ENCODE data around the gene KYNU. TPM values are rescaled to one million over a fixed set of nuclear protein-coding genes. Genes with fewer than 3 reads are reported as not detected.
A peak's percentile ranks its signal among the peaks of the same experiment; 100 is the strongest.
"Not testable (repeated sequence)": the region's sequence is repeated elsewhere in the genome, so short reads cannot be mapped to it uniquely, and the experiment has no call there.

Gene KYNU
- total and polyA plus RNA-seq, 10 of the 15 experiments (the other 5 are each of a cell fraction or from before 2014, with no cell fraction given) = 31.3 to 101 (median 38.3) TPM

DNA sequence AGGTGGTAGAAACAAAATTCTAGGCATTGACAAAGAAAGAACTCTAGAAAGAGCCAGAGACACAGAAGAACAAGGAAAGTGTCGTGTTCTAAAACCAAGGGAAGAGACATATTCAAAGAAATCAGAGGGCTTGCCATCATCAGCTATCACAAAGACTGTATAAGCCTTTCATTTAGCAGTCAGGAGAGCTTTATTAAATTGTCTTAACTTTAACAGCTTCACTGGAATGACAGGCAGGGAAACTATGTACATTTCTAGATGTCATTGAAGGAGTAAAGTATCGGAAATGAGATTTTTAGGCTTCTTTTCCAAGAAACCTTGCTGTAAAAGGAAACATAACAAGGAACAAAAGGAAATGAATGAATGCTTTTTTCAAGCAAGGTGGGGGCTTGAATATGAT lies 15.8 kb downstream of the KYNU start:
- Histone ChIP-seq H3K4me3 (no peak overlapping the region), H3K36me3 (ENCODE audit: control insufficient read depth in 2 of 2, insufficient read depth in 2 of 2, low read length in 1 of 2) (peaks cover 0 to 5% of the 10 kb centered on the region in 2 experiments), H3K4me1 (ENCODE audit: control insufficient read depth, insufficient read depth, low read length) (peaks cover 14% of the 10 kb centered on the region; the same call in 1 of the 2 replicates), H3K27me3 (replicated peaks in 1 of 2; ENCODE audit: control insufficient read depth in 2 of 2, insufficient read depth in 2 of 2, low read length in 1 of 2) (no peaks in the 10 kb centered on the region), H3K27ac (ENCODE audit: control insufficient read depth, insufficient read depth) (peak overlapping the region; percentile 48; the same call in 1 of the 2 replicates), H4K20me1 (ENCODE audit: control insufficient read depth, insufficient read depth) (no peaks in the 10 kb centered on the region), H3K4me2 (ENCODE audit: control insufficient read depth, insufficient read depth) (peak overlapping the region; percentile 65), H3K79me2 (ENCODE audit: control insufficient read depth, insufficient read depth, low read length) (peaks cover 2% of the 10 kb centered on the region), H3K9ac (ENCODE audit: control insufficient read depth, insufficient read depth, low read length) (no peak overlapping the region), H2AFZ (ENCODE audit: control insufficient read depth, low read depth, low read length) (no peak overlapping the region; the same call in 1 of the 2 replicates), H3K9me3 (replicated peaks; ENCODE audit: control insufficient read depth, insufficient read depth, low read length) (no peaks in the 10 kb centered on the region)
- ATAC-seq = no peak
- DNase-seq (ENCODE audit: low read depth, low spot score) = no peak
- no peak for FAIRE-seq
- ChIA-PET RAD21 (ENCODE audit: unreplicated experiment) (interaction anchor here (0.9 to 2.4 kb wide), 6 partner anchors 12 to 27 kb away, joined by 3 to 10 read pairs (median 3); partner anchors contain the start of gene KYNU), POLR2A (interaction anchor here (1.9 to 3.1 kb wide), 3 partner anchors 10 to 22 kb away, joined by 6 to 17 read pairs (median 12); no protein-coding TSS in a partner anchor), SMC1A (ENCODE audit: uncharacterized antibody, unreplicated experiment) (interaction anchor here (0.7 to 4.9 kb wide), 11 partner anchors 9 to 95 kb away, joined by 3 to 56 read pairs (median 4); partner anchors contain the start of gene KYNU), CTCF (interaction anchor here (0.9 to 3.8 kb wide), 6 partner anchors 13 to 88 kb away, joined by 3 to 10 read pairs (median 6); partner anchors contain the start of gene KYNU)
- 95% methylated on average over 2 of the region's 2 CpGs for WGBS (ENCODE audit: insufficient coverage, insufficient replicate concordance, low lambda C conversion rate, missing lambda C conversion rate)
- intact Hi-C loops (cut with micrococcal nuclease; ENCODE audit: unreplicated experiment) = no loop called here
- in situ Hi-C loops (cut with MboI) = no loop called here
- BruUV-seq (replicated peaks) = TSS peak; percentile 24
- TF ChIP-seq NBN (IDR thresholded peaks at IDR 0.05) (no peak), PML (IDR thresholded peaks at IDR 0.05; ENCODE audit: low read length) (0 out of 2 replicates have a peak, but pooled peaks have one; percentile 5)

GRCh38 chr2:142897807-142898206 lies 20.3 kb downstream of the KYNU start:
- ATAC-seq (no peak), DNase-seq (ENCODE audit: low read depth, low spot score) (no peak), FAIRE-seq (no peak)
- no peaks in the 10 kb centered on the region for H3K9me3 ChIP-seq (replicated peaks; ENCODE audit: control insufficient read depth, insufficient read depth, low read length)
- no peaks in the 10 kb centered on the region for H3K27me3 ChIP-seq (replicated peaks in 1 of 2; ENCODE audit: control insufficient read depth in 2 of 2, insufficient read depth in 2 of 2, low read length in 1 of 2)
- no peak overlapping the region for H3K9ac ChIP-seq (ENCODE audit: control insufficient read depth, insufficient read depth, low read length)
- no peak overlapping the region for H3K4me3 ChIP-seq
- 72% methylated on average over 1 of the region's 1 CpG for WGBS (ENCODE audit: insufficient coverage, insufficient replicate concordance, low lambda C conversion rate, missing lambda C conversion rate)
- BruUV-seq (replicated peaks) = no TSS peak
- peaks cover 0 to 8% of the 10 kb centered on the region in 2 experiments; a peak in 3 of 4 replicates for H3K36me3 ChIP-seq (ENCODE audit: control insufficient read depth in 2 of 2, insufficient read depth in 2 of 2, low read length in 1 of 2)
- H4K20me1 ChIP-seq (ENCODE audit: control insufficient read depth, insufficient read depth) = no peaks in the 10 kb centered on the region
- intact Hi-C loops (cut with micrococcal nuclease; ENCODE audit: unreplicated experiment) (no loop called here), in situ Hi-C loops (cut with MboI) (no loop called here)
- SMC1A ChIA-PET (ENCODE audit: uncharacterized antibody, unreplicated experiment) = interaction anchor here (0.7 to 2.0 kb wide), 10 partner anchors 10 to 205 kb away, joined by 3 to 7 read pairs (median 4); no protein-coding TSS in a partner anchor
- RAD21 ChIA-PET (ENCODE audit: unreplicated experiment) = interaction anchor here (1.2 to 3.8 kb wide), 5 partner anchors 10 to 22 kb away, joined by 4 to 23 read pairs (median 8); partner anchors contain the start of gene KYNU
- POLR2A ChIA-PET = interaction anchor here (1.0 to 1.7 kb wide), 2 partner anchors 9 to 18 kb away, joined by 3 to 7 read pairs; no protein-coding TSS in a partner anchor
- H3K4me1 ChIP-seq (ENCODE audit: control insufficient read depth, insufficient read depth, low read length) = peaks cover 7% of the 10 kb centered on the region; the same call in 1 of the 2 replicates
- H3K27ac ChIP-seq (ENCODE audit: control insufficient read depth, insufficient read depth) = no peak overlapping the region
- no peak overlapping the region for H2AFZ ChIP-seq (ENCODE audit: control insufficient read depth, low read depth, low read length)
- H3K4me2 ChIP-seq (ENCODE audit: control insufficient read depth, insufficient read depth) = no peak overlapping the region
- peaks cover 2% of the 10 kb centered on the region for H3K79me2 ChIP-seq (ENCODE audit: control insufficient read depth, insufficient read depth, low read length)
- TF ChIP-seq RUNX3 (IDR thresholded peaks at IDR 0.05; ENCODE audit: low read length) (peak; percentile 13; the same call in 1 of the 2 replicates), STAT1 (conservative IDR thresholded peaks at IDR 0.05) (no peak)
- CTCF ChIA-PET = interaction anchor here (0.5 to 3.2 kb wide), 5 partner anchors 18 to 975 kb away, joined by 3 to 17 read pairs (median 3); no protein-coding TSS in a partner anchor

DNA sequence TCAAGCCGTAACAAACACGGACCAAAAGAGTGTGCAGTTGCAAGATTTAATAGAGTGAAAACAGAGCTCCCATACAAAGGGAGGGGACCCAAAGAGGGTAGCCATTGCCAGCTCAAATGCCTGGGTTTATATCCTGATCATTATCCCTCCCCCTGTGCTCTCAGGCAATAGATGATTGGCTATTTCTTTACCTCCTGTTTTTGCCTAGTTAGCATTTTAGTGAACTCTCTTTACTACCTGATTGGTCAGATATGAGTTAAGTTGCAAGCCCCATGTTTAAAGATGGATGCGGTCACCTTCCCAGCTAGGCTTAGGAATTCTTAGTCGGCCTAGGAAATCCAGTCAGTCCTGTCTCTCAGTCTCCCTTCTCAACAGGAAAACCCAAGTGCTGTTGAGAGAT lies 22.9 kb downstream of the KYNU start:
- H3K9ac ChIP-seq (ENCODE audit: control insufficient read depth, insufficient read depth, low read length); H2AFZ ChIP-seq (ENCODE audit: control insufficient read depth, low read depth, low read length); intact Hi-C loops (cut with micrococcal nuclease; ENCODE audit: unreplicated experiment); H3K36me3 ChIP-seq (ENCODE audit: control insufficient read depth in 2 of 2, insufficient read depth in 2 of 2, low read length in 1 of 2); H3K4me2 ChIP-seq (ENCODE audit: control insufficient read depth, insufficient read depth); DNase-seq (ENCODE audit: low read depth, low spot score); H4K20me1 ChIP-seq (ENCODE audit: control insufficient read depth, insufficient read depth); in situ Hi-C loops (cut with MboI); H3K4me1 ChIP-seq (ENCODE audit: control insufficient read depth, insufficient read depth, low read length); H3K4me3 ChIP-seq; FAIRE-seq; RAD21 ChIA-PET (ENCODE audit: unreplicated experiment); H3K9me3 ChIP-seq (replicated peaks; ENCODE audit: control insufficient read depth, insufficient read depth, low read length); H3K27ac ChIP-seq (ENCODE audit: control insufficient read depth, insufficient read depth); H3K27me3 ChIP-seq (replicated peaks in 1 of 2; ENCODE audit: control insufficient read depth in 2 of 2, insufficient read depth in 2 of 2, low read length in 1 of 2); BruUV-seq (replicated peaks); ATAC-seq; H3K79me2 ChIP-seq (ENCODE audit: control insufficient read depth, insufficient read depth, low read length): not testable (repeated sequence)
- 98% methylated on average over 4 of the region's 4 CpGs for WGBS (ENCODE audit: insufficient coverage, insufficient replicate concordance, low lambda C conversion rate, missing lambda C conversion rate)
- ChIA-PET POLR2A (interaction anchor here (0.7 kb wide), 1 partner anchor 79 kb away, joined by 4 read pairs; no protein-coding TSS in a partner anchor), CTCF (interaction anchor here (1.0 kb wide), 1 partner anchor 8 kb away, joined by 5 read pairs; no protein-coding TSS in a partner anchor), SMC1A (ENCODE audit: uncharacterized antibody, unreplicated experiment) (interaction anchor here (0.6 to 1.7 kb wide), 4 partner anchors 14 to 51 kb away, joined by 3 to 6 read pairs (median 4); no protein-coding TSS in a partner anchor)
